Natural killer cell (primary cell): ENCODE results near the gene CACNA1C. TPM values are rescaled to one million over a fixed set of nuclear protein-coding genes. Genes with fewer than 3 reads are reported as not detected.

Source experiments
- ATAC-seq, 3 donors: fragments of 150-1000 bp in 2 of 3; fragments of 200-7000 bp in 1 of 3; cut with Tn5 transposase; 1 replicate in 1 of 3; 2 replicates in 2 of 3; pipeline ENCODE4 v1.10.0; 2021; ENCODE audit warnings: mild to moderate bottlenecking in 2 of 3, moderate library complexity in 2 of 3
- DNase-seq, 2 donors: peaks; one replicate each; pipeline versions ENCODE4 v3.0.0 to v3.0.0-alpha.2; 2013 to 2021; ENCODE audit warnings: mixed read lengths in 1 of 2
- H3K27ac ChIP-seq: one replicate; pipeline ENCODE4 v1.5.1; 2013; ENCODE audit warnings: mild to moderate bottlenecking, low read length
- H3K27me3 ChIP-seq: one replicate; pipeline ENCODE4 v1.6.1; 2013; ENCODE audit warnings: low read length; ENCODE audit not compliant: control insufficient read depth, insufficient read depth
- H3K36me3 ChIP-seq: one replicate; pipeline ENCODE4 v1.6.1; 2013; ENCODE audit warnings: low read length; ENCODE audit not compliant: control insufficient read depth, insufficient read depth
- H3K4me1 ChIP-seq: one replicate; pipeline ENCODE4 v1.6.1; 2013; ENCODE audit warnings: low read length; ENCODE audit not compliant: control insufficient read depth, insufficient read depth
- H3K4me3 ChIP-seq: one replicate; pipeline ENCODE4 v1.5.1; 2013; ENCODE audit warnings: low read length
- H3K9me3 ChIP-seq: one replicate; pipeline ENCODE4 v1.6.1; 2013; ENCODE audit warnings: low read length; ENCODE audit not compliant: control insufficient read depth, insufficient read depth
- H3K27ac Mint-ChIP-seq, 2 donors: one replicate each; pipeline ENCODE4 v1.8.0; 2022; ENCODE audit warnings: mild to moderate bottlenecking in 2 of 2, mixed read lengths in 2 of 2, moderate library complexity in 1 of 2
- H3K27me3 Mint-ChIP-seq, 2 donors: one replicate each; pipeline ENCODE4 v1.8.0; 2022; ENCODE audit warnings: low read depth in 2 of 2, mixed read lengths in 2 of 2
- H3K36me3 Mint-ChIP-seq: one replicate; pipeline ENCODE4 v1.8.0; 2022; ENCODE audit warnings: mixed read lengths
- H3K4me1 Mint-ChIP-seq, 2 donors: one replicate each; pipeline ENCODE4 v1.8.0; 2022; ENCODE audit warnings: mixed read lengths in 2 of 2
- H3K4me3 Mint-ChIP-seq: one replicate; pipeline ENCODE4 v1.8.0; 2022; ENCODE audit warnings: mild to moderate bottlenecking, moderate library complexity, mixed read lengths
- H3K9me3 Mint-ChIP-seq, 2 donors: one replicate each; pipeline ENCODE4 v1.8.0; 2022; ENCODE audit warnings: mixed read lengths in 2 of 2
- WGBS: methylation state at CpG from one replicate; pipeline ENCODE4 v1.1.7; 2013; ENCODE audit warnings: missing lambda C conversion rate; ENCODE audit not compliant: insufficient coverage; 5-methylcytosine and 5-hydroxymethylcytosine counted together
- intact Hi-C: fragments of 100-400 bp; cut with micrococcal nuclease; formaldehyde crosslinking; loops from one replicate; pipeline ENCODE4 v1.14.2; 2022
- total RNA-seq, 4 donors: library from RNA; stranded (reverse); fragments of 120-200 nt in 1 of 4; gene quantifications; one replicate each; pipeline versions ENCODE4 v1.2.3 to v1.2.4, GENCODE V29; 2013 to 2022
- TF ChIP-seq, protein P1 (sequence below): fragments of 200-600 bp; IDR thresholded peaks from one replicate; pipeline ENCODE4 v1.8.0; 2022; ENCODE audit warnings: antibody characterized with exemption

The CACNA1C gene
- total RNA-seq, 3 donors from 2014 or later (not counting 1 experiment from before 2014, with no cell fraction given) = 0.07 to 0.35 (median 0.08) TPM

GRCh38 chr12:2455410-2455809 lies 402.6 kb downstream of the CACNA1C start:
- Mint-ChIP-seq H3K9me3 (no peaks in the 10 kb centered on the region), H3K27me3 (no peaks in the 10 kb centered on the region), H3K4me1 (no peaks in the 10 kb centered on the region), H3K4me3 (no peak overlapping the region), H3K36me3 (no peaks in the 10 kb centered on the region), H3K27ac (no peak overlapping the region)
- WGBS = 94% methylated on average over 9 of the region's 9 CpGs
- intact Hi-C loops = no loop called here
- no peaks in the 10 kb centered on the region for H3K36me3 ChIP-seq
- H3K4me3 ChIP-seq = no peak overlapping the region
- DNase-seq (no peak), ATAC-seq (no peak)
- no peaks in the 10 kb centered on the region for H3K9me3 ChIP-seq
- H3K4me1 ChIP-seq = peaks cover 4% of the 10 kb centered on the region
- TF ChIP-seq, protein P1, sequence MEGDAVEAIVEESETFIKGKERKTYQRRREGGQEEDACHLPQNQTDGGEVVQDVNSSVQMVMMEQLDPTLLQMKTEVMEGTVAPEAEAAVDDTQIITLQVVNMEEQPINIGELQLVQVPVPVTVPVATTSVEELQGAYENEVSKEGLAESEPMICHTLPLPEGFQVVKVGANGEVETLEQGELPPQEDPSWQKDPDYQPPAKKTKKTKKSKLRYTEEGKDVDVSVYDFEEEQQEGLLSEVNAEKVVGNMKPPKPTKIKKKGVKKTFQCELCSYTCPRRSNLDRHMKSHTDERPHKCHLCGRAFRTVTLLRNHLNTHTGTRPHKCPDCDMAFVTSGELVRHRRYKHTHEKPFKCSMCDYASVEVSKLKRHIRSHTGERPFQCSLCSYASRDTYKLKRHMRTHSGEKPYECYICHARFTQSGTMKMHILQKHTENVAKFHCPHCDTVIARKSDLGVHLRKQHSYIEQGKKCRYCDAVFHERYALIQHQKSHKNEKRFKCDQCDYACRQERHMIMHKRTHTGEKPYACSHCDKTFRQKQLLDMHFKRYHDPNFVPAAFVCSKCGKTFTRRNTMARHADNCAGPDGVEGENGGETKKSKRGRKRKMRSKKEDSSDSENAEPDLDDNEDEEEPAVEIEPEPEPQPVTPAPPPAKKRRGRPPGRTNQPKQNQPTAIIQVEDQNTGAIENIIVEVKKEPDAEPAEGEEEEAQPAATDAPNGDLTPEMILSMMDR = no peak
- H3K27me3 ChIP-seq = no peaks in the 10 kb centered on the region
- no peak overlapping the region for H3K27ac ChIP-seq

DNA sequence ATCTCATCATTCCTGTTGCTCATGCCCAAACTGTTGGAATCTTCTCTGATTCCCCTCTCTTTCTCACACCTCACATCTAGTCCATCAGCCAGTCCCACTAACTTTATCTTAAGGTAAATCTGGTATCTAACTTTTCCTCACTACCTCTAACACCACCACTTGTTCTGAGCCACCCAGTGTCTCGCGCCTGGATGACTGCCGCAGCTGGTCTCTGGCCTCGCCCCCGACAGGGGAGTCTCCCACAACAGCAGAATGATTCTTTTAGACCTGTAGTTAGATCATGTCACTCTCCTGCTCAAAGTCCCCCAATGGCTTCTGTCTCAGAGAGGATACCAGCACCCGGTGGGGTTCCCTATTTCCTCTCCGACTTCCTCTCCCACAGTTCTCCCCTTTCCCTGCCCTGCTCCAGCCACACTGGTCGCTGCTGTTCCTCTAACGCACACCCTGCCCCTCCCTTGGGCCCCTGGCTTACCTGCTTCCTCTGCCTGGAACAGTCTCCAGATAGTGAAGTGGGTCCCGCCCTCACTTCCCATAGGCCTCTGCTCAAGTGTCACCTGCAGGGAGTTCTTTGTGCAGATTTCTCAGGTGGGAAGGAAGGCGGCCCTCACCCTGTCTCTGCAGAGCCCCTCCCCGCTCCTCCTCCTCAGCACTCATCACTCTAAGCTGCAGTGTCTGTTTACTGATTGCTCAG lies 403.5 kb downstream of the CACNA1C start:
- H3K9me3 Mint-ChIP-seq = no peaks in the 10 kb centered on the region
- H3K27me3 Mint-ChIP-seq = no peaks in the 10 kb centered on the region
- H3K27ac ChIP-seq = no peak overlapping the region

DNA sequence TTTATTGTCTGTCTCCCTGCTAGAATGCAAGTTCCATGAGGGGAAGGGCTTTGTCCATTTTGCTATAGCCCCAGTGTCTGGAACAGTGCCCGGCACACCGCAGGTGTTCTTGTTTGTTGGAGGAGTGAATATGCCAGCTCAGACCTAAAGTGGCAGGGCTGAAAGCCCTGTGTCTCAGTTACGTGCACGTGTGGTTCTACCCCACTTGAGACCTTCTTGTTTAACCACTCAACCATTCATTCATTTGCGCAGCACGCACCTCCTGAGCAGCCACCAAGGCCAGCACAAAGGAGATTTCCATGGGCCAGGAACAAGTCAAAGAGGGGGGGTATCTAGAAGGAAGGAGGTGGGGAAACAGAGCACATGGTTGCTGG lies 404.0 kb downstream of the CACNA1C start:
- Mint-ChIP-seq H3K4me3 (no peak overlapping the region), H3K27ac (no peak overlapping the region), H3K36me3 (no peaks in the 10 kb centered on the region), H3K27me3 (no peaks in the 10 kb centered on the region), H3K9me3 (no peaks in the 10 kb centered on the region), H3K4me1 (no peaks in the 10 kb centered on the region)
- intact Hi-C loops = no loop called here
- Histone ChIP-seq H3K27me3 (no peaks in the 10 kb centered on the region), H3K27ac (no peak overlapping the region), H3K4me3 (no peak overlapping the region), H3K36me3 (no peaks in the 10 kb centered on the region), H3K4me1 (peaks cover 4% of the 10 kb centered on the region), H3K9me3 (no peaks in the 10 kb centered on the region)
- TF ChIP-seq, protein P1 = no peak
- DNase-seq = no peak
- ATAC-seq = no peak
- 90% methylated on average over 6 of the region's 6 CpGs for WGBS

More for the DNA sequence above, 403.5 kb downstream of the CACNA1C start:
- Histone ChIP-seq H3K4me1 (peaks cover 4% of the 10 kb centered on the region), H3K36me3 (no peaks in the 10 kb centered on the region), H3K27me3 (no peaks in the 10 kb centered on the region), H3K4me3 (no peak overlapping the region), H3K9me3 (no peaks in the 10 kb centered on the region)
- no peak overlapping the region for H3K27ac Mint-ChIP-seq
- ATAC-seq (no peak), DNase-seq (no peak)
- TF ChIP-seq, protein P1 = no peak
- no peaks in the 10 kb centered on the region for H3K36me3 Mint-ChIP-seq
- no peak overlapping the region for H3K4me3 Mint-ChIP-seq
- no peaks in the 10 kb centered on the region for H3K4me1 Mint-ChIP-seq
- WGBS = 75% methylated on average over 12 of the region's 12 CpGs
- intact Hi-C loops = no loop called here
